GM23338 (cell line): Measurements from ENCODE around the gene TSPAN5. TPM values are rescaled to one million over a fixed set of nuclear protein-coding genes. Genes with fewer than 3 reads are reported as not detected.
A peak's percentile ranks its signal among the peaks of the same experiment; 100 is the strongest.

Experiments used
- ATAC-seq: fragments of 200-7000 bp; cut with Tn5 transposase; 3 replicates; pipeline ENCODE4 v1.9.1; 2020
- DNase-seq: peaks from one replicate; pipeline ENCODE4 v3.0.0-alpha.2; 2015; ENCODE audit warnings: low spot score
- H2AFZ ChIP-seq: fragments of 200-600 bp; sonication (generic); 2 replicates; pipeline ENCODE4 v1.8.0; 2016; ENCODE audit warnings: antibody characterized with exemption, mild to moderate bottlenecking, moderate library complexity
- H3F3A ChIP-seq: fragments of 200-600 bp; sonication (generic); replicated peaks from 2 replicates; pipeline ENCODE4 v1.8.0; 2017; ENCODE audit warnings: antibody characterized with exemption, mixed run types, low read depth
- H3K27ac ChIP-seq: fragments of 200-600 bp; sonication (generic); 2 replicates; pipeline ENCODE4 v1.6.1; 2016; ENCODE audit warnings: low read depth
- H3K27me3 ChIP-seq: fragments of 200-600 bp; sonication (generic); 2 replicates; pipeline ENCODE4 v1.8.0; 2016; ENCODE audit warnings: mild to moderate bottlenecking, mixed run types, moderate library complexity; ENCODE audit not compliant: insufficient read depth
- H3K36me3 ChIP-seq: fragments of 200-600 bp; sonication (generic); 2 replicates; pipeline ENCODE4 v1.8.0; 2016; ENCODE audit warnings: mild to moderate bottlenecking; ENCODE audit not compliant: insufficient read depth
- H3K4me1 ChIP-seq: fragments of 200-600 bp; sonication (generic); 2 replicates; pipeline ENCODE4 v1.8.0; 2016; ENCODE audit warnings: mild to moderate bottlenecking, moderate library complexity; ENCODE audit not compliant: insufficient read depth
- H3K4me2 ChIP-seq: fragments of 200-600 bp; sonication (generic); 2 replicates; pipeline ENCODE4 v1.7.1; 2017; ENCODE audit warnings: mixed run types
- H3K4me3 ChIP-seq: fragments of 200-600 bp; sonication (generic); 2 replicates; pipeline ENCODE4 v1.6.1; 2016; ENCODE audit warnings: mixed run types
- H3K79me2 ChIP-seq: fragments of 200-600 bp; sonication (generic); replicated peaks from 2 replicates; pipeline ENCODE4 v1.8.0; 2017; ENCODE audit warnings: mild to moderate bottlenecking; ENCODE audit not compliant: insufficient read depth
- H3K9me2 ChIP-seq: fragments of 200-600 bp; sonication (generic); 2 replicates; pipeline ENCODE4 v1.8.0; 2017; ENCODE audit not compliant: insufficient read depth
- H4K20me1 ChIP-seq: fragments of 200-600 bp; sonication (generic); replicated peaks from 2 replicates; pipeline ENCODE4 v1.8.0; 2017; ENCODE audit warnings: mild to moderate bottlenecking; ENCODE audit not compliant: insufficient read depth
- H3K27ac Mint-ChIP-seq: 2 replicates; pipeline ENCODE4 v1.8.0; 2020; ENCODE audit warnings: inconsistent platforms, mild to moderate bottlenecking, moderate library complexity, mixed read lengths
- H3K27me3 Mint-ChIP-seq: 3 replicates; pipeline ENCODE4 v1.8.0; 2022; ENCODE audit warnings: low read depth, mild to moderate bottlenecking, moderate library complexity, mixed read lengths, inconsistent platforms; ENCODE audit not compliant: insufficient read depth, poor library complexity
- H3K36me3 Mint-ChIP-seq: 3 replicates; pipeline ENCODE4 v1.8.0; 2021; ENCODE audit warnings: low read depth, mild to moderate bottlenecking, inconsistent platforms, moderate library complexity, mixed read lengths
- H3K4me1 Mint-ChIP-seq: 3 replicates; pipeline ENCODE4 v1.8.0; 2020; ENCODE audit warnings: mild to moderate bottlenecking, inconsistent platforms, mixed read lengths
- H3K4me3 Mint-ChIP-seq: 3 replicates; pipeline ENCODE4 v1.8.0; 2021; ENCODE audit warnings: moderate library complexity, mild to moderate bottlenecking, inconsistent platforms, mixed read lengths
- H3K9me3 Mint-ChIP-seq: 3 replicates; pipeline ENCODE4 v1.8.0; 2020; ENCODE audit warnings: moderate library complexity, mild to moderate bottlenecking, inconsistent platforms, mixed read lengths
- CREB1 ChIP-seq: fragments of 250-450 bp; sonication (Bioruptor Pico); IDR thresholded peaks from 2 replicates; pipeline ENCODE4 v1.5.0; 2020; ENCODE audit warnings: low read depth, mild to moderate bottlenecking, moderate library complexity
- CTCF ChIP-seq, 2 experiments: fragments of 200-600 bp in 1 of 2; sonication (generic) in 1 of 2; conservative IDR thresholded peaks; 2 replicates each; pipeline versions ENCODE4 v1.5.1 to v1.6.1; 2016 to 2017; ENCODE audit warnings: antibody characterized with exemption in 2 of 2, low read depth in 2 of 2, mild to moderate bottlenecking in 2 of 2, moderate library complexity in 1 of 2
- NANOG ChIP-seq: IDR thresholded peaks from 2 replicates; pipeline ENCODE4 v1.6.1; 2016; ENCODE audit warnings: antibody characterized with exemption, borderline replicate concordance
- POLR2AphosphoS5 ChIP-seq: IDR thresholded peaks from 2 replicates; pipeline ENCODE4 v1.6.1; 2016; ENCODE audit warnings: antibody characterized with exemption, low read depth
- STAT1 ChIP-seq: IDR thresholded peaks from one replicate; pipeline ENCODE4 v1.6.1; 2016; ENCODE audit warnings: antibody characterized with exemption; ENCODE audit not compliant: unreplicated experiment
- ZNF114 ChIP-seq: fragments of 250-450 bp; sonication (Bioruptor Pico); IDR thresholded peaks from 2 replicates; pipeline ENCODE4 v1.5.0; 2020; ENCODE audit warnings: mild to moderate bottlenecking, moderate library complexity
- polyA plus RNA-seq: library from polyadenylated mRNA; unstranded; fragments of >200 nt; fragmentation: Nextera tagmentation; extraction: Ambion mirVana; gene quantifications from 2 replicates; pipeline ENCODE4 v1.2.1, GENCODE V29; 2016
- total RNA-seq: library from RNA; depleted of rRNA; stranded (reverse); fragments of >200 nt; shearing (Covaris generic); gene quantifications from 2 replicates; pipeline ENCODE4 v1.2.3, GENCODE V29; 2014
- TF ChIP-seq, protein P1 (sequence below): IDR thresholded peaks from 2 replicates; pipeline ENCODE4 v1.6.1; 2016; ENCODE audit warnings: antibody characterized with exemption
- TF ChIP-seq, protein P2 (sequence below): fragments of 250-450 bp; sonication (Bioruptor Pico); IDR thresholded peaks from 2 replicates; pipeline ENCODE4 v1.5.0; 2020; ENCODE audit warnings: mild to moderate bottlenecking, moderate library complexity

TSPAN5 gene
- total and polyA plus RNA-seq, 2 experiments from 2014 or later, result 18.6 to 21.5 TPM

- TF ChIP-seq STAT1 (no peak), CREB1 (CRISPR knock-in tag) (no peak), CTCF (conservative IDR thresholded peaks at IDR 0.05; ENCODE audit: low read depth in 2 of 2) (no peak), POLR2AphosphoS5 (no peak)
- TF ChIP-seq, protein P1, sequence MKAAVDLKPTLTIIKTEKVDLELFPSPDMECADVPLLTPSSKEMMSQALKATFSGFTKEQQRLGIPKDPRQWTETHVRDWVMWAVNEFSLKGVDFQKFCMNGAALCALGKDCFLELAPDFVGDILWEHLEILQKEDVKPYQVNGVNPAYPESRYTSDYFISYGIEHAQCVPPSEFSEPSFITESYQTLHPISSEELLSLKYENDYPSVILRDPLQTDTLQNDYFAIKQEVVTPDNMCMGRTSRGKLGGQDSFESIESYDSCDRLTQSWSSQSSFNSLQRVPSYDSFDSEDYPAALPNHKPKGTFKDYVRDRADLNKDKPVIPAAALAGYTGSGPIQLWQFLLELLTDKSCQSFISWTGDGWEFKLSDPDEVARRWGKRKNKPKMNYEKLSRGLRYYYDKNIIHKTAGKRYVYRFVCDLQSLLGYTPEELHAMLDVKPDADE, result no peak
These were observed 74.1 kb downstream of the TSPAN5 start (continued) for GRCh38 chr4:98584265-98584664.

DNA sequence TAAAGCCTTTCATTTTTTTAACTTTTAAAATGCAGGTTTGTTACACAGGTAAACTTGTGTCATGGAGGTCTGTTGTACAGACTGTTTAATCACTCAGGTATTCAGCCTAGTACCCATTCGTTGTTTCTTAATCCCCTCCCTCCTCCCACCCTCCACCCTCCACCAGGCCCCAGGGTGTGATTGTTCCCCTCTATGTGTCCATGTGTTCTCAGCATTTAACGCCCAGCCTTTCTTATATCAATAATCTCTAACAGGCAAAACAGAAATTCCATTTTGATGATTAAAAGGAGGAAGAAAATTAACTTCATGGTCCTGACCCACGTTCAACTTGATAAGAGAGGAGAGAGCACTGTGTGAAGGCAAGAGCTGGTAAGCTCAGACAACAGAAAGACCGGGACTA is 75.1 kb downstream of the TSPAN5 start:
- no peak overlapping the region for H3K4me3 Mint-ChIP-seq
- Histone ChIP-seq H3K79me2 (peaks cover 8% of the 10 kb centered on the region), H3K9me2 (no peaks in the 10 kb centered on the region), H3F3A (no peaks in the 10 kb centered on the region), H2AFZ (no peak overlapping the region), H3K4me3 (no peak overlapping the region), H3K27ac (no peak overlapping the region), H3K27me3 (no peaks in the 10 kb centered on the region), H3K4me1 (no peaks in the 10 kb centered on the region; the same call in 1 of the 2 replicates), H3K36me3 (no peaks in the 10 kb centered on the region), H3K4me2 (no peak overlapping the region), H4K20me1 (0 out of 2 replicates have a peak, but pooled peaks cover 3% of the 10 kb centered on the region)
- peaks cover 4% of the 10 kb centered on the region for H3K27me3 Mint-ChIP-seq
- DNase-seq (no peak), ATAC-seq (no peak)
- H3K27ac Mint-ChIP-seq, result peak overlapping the region; percentile 53; the same call in 1 of the 2 replicates
- TF ChIP-seq, protein P2, sequence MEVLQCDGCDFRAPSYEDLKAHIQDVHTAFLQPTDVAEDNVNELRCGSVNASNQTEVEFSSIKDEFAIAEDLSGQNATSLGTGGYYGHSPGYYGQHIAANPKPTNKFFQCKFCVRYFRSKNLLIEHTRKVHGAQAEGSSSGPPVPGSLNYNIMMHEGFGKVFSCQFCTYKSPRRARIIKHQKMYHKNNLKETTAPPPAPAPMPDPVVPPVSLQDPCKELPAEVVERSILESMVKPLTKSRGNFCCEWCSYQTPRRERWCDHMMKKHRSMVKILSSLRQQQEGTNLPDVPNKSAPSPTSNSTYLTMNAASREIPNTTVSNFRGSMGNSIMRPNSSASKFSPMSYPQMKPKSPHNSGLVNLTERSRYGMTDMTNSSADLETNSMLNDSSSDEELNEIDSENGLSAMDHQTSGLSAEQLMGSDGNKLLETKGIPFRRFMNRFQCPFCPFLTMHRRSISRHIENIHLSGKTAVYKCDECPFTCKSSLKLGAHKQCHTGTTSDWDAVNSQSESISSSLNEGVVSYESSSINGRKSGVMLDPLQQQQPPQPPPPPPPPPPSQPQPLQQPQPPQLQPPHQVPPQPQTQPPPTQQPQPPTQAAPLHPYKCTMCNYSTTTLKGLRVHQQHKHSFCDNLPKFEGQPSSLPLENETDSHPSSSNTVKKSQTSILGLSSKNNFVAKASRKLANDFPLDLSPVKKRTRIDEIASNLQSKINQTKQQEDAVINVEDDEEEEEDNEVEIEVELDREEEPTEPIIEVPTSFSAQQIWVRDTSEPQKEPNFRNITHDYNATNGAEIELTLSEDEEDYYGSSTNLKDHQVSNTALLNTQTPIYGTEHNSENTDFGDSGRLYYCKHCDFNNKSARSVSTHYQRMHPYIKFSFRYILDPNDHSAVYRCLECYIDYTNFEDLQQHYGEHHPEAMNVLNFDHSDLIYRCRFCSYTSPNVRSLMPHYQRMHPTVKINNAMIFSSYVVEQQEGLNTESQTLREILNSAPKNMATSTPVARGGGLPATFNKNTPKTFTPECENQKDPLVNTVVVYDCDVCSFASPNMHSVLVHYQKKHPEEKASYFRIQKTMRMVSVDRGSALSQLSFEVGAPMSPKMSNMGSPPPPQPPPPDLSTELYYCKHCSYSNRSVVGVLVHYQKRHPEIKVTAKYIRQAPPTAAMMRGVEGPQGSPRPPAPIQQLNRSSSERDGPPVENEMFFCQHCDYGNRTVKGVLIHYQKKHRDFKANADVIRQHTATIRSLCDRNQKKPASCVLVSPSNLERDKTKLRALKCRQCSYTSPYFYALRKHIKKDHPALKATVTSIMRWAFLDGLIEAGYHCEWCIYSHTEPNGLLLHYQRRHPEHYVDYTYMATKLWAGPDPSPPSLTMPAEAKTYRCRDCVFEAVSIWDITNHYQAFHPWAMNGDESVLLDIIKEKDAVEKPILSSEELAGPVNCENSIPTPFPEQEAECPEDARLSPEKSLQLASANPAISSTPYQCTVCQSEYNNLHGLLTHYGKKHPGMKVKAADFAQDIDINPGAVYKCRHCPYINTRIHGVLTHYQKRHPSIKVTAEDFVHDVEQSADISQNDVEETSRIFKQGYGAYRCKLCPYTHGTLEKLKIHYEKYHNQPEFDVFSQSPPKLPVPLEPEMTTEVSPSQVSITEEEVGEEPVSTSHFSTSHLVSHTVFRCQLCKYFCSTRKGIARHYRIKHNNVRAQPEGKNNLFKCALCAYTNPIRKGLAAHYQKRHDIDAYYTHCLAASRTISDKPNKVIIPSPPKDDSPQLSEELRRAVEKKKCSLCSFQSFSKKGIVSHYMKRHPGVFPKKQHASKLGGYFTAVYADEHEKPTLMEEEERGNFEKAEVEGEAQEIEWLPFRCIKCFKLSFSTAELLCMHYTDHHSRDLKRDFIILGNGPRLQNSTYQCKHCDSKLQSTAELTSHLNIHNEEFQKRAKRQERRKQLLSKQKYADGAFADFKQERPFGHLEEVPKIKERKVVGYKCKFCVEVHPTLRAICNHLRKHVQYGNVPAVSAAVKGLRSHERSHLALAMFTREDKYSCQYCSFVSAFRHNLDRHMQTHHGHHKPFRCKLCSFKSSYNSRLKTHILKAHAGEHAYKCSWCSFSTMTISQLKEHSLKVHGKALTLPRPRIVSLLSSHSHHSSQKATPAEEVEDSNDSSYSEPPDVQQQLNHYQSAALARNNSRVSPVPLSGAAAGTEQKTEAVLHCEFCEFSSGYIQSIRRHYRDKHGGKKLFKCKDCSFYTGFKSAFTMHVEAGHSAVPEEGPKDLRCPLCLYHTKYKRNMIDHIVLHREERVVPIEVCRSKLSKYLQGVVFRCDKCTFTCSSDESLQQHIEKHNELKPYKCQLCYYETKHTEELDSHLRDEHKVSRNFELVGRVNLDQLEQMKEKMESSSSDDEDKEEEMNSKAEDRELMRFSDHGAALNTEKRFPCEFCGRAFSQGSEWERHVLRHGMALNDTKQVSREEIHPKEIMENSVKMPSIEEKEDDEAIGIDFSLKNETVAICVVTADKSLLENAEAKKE (CRISPR knock-in tag), result no peak
- no peak for TF ChIP-seq CREB1 (CRISPR knock-in tag)
- no peak for TF ChIP-seq POLR2AphosphoS5
- TF ChIP-seq NANOG, result no peak
- TF ChIP-seq ZNF114, result no peak
- TF ChIP-seq, protein P1, result no peak
- TF ChIP-seq STAT1, result no peak
- no peak for TF ChIP-seq CTCF (conservative IDR thresholded peaks at IDR 0.05; ENCODE audit: low read depth in 2 of 2)
- no peaks in the 10 kb centered on the region for H3K9me3 Mint-ChIP-seq
- H3K4me1 Mint-ChIP-seq, result peaks cover 50% of the 10 kb centered on the region
- no peaks in the 10 kb centered on the region for H3K36me3 Mint-ChIP-seq
